NB4 (cell line): Measurements from ENCODE around the gene GLS.

Experiments used
- CTCF ChIP-seq: IDR thresholded peaks from one replicate; pipeline ENCODE4 v1.5.1; 2012; ENCODE audit warnings: low read depth, low read length
- MYC ChIP-seq: IDR thresholded peaks from 2 replicates; pipeline ENCODE4 v1.6.1; 2011; ENCODE audit warnings: low read depth, low read length
- POLR2A ChIP-seq: IDR thresholded peaks from 2 replicates; pipeline ENCODE4 v1.6.1; 2011; ENCODE audit warnings: mild to moderate bottlenecking; ENCODE audit not compliant: insufficient read length; ENCODE audit errors: extremely low read depth
- TF ChIP-seq, protein P1 (sequence below): IDR thresholded peaks from 2 replicates; pipeline ENCODE4 v1.6.1; 2011; ENCODE audit warnings: low read depth, low read length

DNA sequence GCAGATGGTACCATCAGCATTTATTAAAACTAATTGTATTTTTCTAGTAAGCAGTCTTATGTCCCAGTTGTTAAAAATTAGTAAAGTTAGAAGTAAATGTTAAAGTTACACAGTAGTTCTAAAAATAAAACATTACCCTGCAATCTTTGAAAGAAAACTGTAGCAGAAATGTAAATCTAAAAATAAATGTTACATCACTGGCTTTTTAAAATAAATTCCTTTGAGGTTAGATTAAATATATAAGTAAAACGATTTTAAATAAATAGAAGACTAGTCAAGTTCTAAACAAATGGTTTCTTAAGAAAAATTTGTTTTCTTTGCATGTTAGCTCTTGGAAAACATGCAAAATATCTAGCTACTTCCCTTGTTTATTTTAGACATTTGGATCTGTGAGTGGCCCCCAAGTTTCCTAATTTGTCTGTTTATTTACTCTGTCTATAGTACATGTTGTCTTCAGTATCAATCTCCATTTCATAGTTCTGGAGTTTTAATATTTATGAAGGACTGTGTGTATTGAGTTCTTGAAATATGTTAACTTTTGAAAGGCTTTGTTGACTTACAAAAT is 58.2 kb downstream of the GLS start:
- TF ChIP-seq CTCF (no peak), POLR2A (no peak), MYC (no peak)
- TF ChIP-seq, protein P1, sequence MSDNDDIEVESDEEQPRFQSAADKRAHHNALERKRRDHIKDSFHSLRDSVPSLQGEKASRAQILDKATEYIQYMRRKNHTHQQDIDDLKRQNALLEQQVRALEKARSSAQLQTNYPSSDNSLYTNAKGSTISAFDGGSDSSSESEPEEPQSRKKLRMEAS, result no peak
